GM18526 (cell line): ENCODE data around the gene LMOD2.

Experiments
- POLR2A ChIP-seq: IDR thresholded peaks from 3 replicates; pipeline ENCODE4 v1.6.1; 2011; ENCODE audit not compliant: insufficient read length; ENCODE audit errors: extremely low read depth

Gene LMOD2

DNA sequence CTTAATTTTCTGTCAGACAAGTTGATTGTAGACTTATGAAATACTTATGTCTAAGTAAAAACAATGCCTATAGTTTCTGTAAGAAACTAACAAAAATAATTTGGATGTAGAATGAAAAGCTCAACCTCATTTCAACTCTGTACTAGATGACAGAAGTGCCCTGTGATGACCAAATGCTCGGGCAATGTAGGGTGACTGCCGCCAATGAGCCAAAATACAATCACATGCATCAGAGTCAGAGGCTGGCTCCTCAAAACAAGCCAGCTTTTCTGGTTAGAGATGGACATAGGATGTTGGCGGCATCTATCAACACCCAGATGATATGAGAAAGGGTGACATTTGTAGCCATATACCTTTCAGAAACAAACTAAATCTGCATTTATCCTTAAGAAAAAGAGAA, 23.9 kb downstream of the LMOD2 start:
- no peak for TF ChIP-seq POLR2A

DNA sequence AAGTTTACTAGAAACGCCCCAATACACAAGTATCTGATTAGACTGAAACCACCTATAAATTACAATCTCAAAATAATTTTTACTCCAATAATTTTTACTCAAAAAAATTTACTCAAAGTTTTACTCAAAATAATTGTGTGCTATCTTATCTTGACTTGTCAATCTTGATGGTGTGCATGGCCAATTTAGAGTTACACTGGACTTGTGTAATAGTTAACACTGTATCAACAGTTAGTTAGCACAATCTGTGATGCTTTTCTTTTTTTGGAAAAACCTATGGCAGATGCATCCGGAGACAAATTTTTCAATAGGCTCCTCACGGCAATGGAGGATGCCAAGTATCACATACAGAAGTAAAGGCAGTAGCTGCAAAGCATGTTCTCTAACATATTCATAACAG, 24.9 kb downstream of the LMOD2 start:
- TF ChIP-seq POLR2A = no peak

GRCh38 chr7:123681561-123681960, 25.9 kb downstream of the LMOD2 start:
- no peak for TF ChIP-seq POLR2A

GRCh38 chr7:123682690-123683089, 27.0 kb downstream of the LMOD2 start:
- TF ChIP-seq POLR2A = no peak

DNA sequence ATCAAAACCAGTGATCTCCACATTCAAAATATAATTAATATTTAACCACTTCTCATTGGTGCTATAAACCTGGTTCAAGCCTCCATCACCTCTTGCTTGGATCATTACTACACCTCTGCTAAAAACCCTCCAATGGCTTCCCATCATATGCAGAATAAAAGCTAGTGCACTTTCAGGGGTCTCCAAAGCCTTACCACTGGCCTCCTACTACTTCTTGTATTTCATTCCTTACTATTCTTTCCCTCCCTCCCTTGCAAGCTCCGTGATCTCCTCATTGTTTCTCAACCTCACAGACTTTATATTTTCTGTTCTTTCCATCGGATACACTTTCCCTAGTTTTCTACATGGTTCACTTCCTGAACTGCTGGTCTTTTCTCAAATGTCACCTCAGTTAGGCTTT, 31.5 kb downstream of the LMOD2 start:
- TF ChIP-seq POLR2A = no peak

DNA sequence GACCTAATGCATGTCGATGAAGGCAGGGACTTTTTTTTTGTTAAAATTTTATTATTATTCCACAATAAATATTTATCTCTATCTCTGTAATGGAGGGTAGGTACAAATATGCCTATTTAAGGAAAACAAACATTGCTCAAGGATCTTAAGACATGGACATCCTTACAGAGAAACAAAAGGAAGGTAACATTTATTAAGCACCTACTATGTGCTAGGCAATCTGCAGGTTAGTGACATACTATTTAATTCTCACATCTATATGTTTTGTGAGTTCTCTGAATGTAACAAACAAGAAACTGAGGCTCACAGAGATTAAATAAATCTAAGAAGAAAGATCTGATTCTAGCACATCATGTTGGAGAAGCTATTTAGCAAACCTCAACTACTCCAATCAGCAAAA, 32.1 kb downstream of the LMOD2 start:
- TF ChIP-seq POLR2A = no peak

GRCh38 chr7:123689250-123689649, 33.6 kb downstream of the LMOD2 start:
- TF ChIP-seq POLR2A = no peak

DNA sequence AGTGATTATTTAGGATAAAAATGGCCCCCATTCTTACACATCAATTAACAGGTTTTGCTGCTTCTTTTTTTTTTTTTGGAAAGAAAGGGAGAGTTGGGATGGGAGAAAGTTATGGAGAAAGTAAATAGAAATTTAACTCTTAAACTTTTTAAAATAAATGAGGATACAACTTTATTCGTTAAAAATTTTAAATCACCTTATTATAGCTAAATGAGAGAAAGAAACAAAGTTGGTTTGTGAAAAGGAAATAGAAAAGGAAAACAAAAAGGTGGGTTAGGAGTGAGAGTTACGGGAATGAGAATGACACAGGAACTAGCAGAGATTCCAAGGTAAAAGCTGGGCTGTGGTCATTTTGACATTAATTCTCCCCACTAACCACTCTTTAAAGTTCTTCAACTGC, 34.9 kb downstream of the LMOD2 start:
- TF ChIP-seq POLR2A = no peak

- no peak for TF ChIP-seq POLR2A
These were observed 36.8 kb downstream of the LMOD2 start for GRCh38 chr7:123692471-123692877.

- TF ChIP-seq POLR2A = no peak
These were observed 40.4 kb downstream of the LMOD2 start for GRCh38 chr7:123695944-123696677.

- TF ChIP-seq POLR2A = no peak
These were observed 49.7 kb downstream of the LMOD2 start for GRCh38 chr7:123705211-123705901.

DNA sequence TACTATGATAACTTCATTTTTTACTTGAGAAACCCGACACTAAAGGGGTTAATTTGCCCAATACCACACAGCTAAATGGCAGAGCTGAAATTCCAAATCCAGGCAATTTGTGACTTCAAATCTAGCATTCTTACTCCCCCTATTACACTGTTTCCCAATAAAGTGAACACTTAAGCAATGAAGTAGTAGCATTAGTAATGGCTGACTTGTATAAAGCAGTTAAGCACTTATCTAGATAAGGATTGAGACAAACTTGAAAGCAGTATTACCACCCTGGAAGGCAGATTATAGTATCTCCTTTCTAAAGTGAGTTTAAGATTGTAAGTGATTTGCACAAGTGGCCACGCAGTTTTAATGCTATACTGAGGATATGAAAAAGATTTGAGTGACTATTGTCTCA, 53.9 kb downstream of the LMOD2 start:
- no peak for TF ChIP-seq POLR2A

GRCh38 chr7:123710683-123711082, 55.0 kb downstream of the LMOD2 start:
- no peak for TF ChIP-seq POLR2A

DNA sequence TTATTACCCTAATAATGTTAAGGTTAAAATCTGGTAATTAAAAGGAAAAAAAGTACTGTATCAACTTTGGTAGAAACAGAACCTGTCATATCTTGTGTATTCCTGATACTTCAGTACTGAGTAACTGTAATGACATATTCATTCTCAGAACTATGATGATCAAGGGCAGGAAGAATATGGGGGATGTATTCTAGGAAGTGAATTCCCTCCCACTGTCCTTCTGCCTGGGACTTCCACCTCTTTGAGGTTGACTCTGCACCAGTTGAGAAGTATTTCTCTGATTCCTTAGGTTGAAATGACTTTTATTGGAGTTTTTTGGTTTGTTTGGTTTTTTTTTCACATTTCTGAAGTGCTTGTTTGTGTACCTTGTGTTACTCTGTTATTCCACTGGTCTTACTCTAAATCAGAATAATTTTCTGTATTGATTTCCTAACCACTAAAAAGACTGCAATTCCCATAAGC, 56.2 kb downstream of the LMOD2 start:
- TF ChIP-seq POLR2A = no peak

DNA sequence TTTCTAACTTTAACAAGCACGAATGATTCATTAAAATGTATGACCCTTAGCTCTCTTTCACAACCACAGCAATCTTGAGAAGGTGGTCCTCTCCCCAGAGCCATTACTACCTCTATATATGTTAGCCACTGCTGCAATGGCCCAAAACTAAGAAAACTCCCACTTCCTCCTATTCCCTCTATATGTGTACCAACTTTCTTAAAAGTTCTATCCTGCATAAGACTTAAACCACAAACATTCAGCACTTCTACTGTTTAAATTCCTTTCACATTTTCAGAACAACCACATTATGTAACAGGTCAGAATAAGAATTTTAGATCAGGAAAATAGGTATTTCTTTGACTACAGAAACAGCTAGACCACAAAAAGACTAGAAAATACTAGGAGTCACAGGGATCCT, 57.0 kb downstream of the LMOD2 start:
- TF ChIP-seq POLR2A = no peak
